Inferior parietal cortex (tissue), 1 donor: Measurements from ENCODE around the gene HOXA1.

Experiments
- DNase-seq: peaks from one replicate; pipeline ENCODE4 v3.0.0-alpha.2; 2016; ENCODE audit errors: extremely low spot score

HOXA1 gene

DNA sequence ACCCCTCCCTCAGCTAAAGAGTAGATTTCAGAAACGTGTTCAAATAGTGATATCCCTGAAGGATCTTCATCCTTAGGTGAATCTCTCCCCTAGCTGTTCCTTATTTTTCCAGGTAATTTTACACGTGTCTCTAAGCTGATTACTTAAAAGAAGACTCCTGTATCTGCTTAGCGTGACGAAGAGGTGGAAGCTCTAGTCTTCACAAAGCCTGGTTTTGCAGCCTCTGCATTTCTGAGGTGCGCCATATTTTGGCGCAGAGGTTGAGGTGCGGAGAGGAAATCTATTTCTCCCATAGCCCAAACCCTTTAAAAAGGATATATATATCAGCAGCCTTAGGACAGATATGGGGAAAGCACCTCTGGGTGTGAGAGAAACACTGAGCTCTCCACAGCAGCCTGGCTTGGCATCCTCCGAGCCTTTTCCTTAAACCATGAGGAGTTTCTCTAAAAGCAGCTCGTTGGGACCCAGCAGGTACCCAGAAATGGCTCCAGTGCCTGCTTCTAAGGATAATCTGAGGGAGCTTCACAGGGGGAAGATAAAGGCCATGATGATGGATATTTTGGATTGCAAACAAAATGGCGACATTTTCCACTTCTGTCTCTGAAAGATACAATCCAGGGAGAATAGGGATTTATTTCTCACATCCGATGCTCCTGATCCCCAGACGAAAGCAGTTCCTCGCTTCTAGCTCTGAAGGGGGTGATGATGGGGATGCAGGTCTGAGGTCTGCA lies 9.7 kb upstream of the HOXA1 start:
- no peak for DNase-seq

GRCh38 chr7:27104341-27105058 lies 8.7 kb upstream of the HOXA1 start:
- no peak for DNase-seq

- no peak for DNase-seq
Observed at GRCh38 chr7:27103489-27104226, 7.9 kb upstream of the HOXA1 start.

- DNase-seq = no peak
Observed at GRCh38 chr7:27102581-27103442, 7.0 kb upstream of the HOXA1 start, which contains the start of gene HOXA2. HOXA2 (minus strand) TSS chr7:27102683; CDS start chr7:27102500, 183 bp downstream.

DNA sequence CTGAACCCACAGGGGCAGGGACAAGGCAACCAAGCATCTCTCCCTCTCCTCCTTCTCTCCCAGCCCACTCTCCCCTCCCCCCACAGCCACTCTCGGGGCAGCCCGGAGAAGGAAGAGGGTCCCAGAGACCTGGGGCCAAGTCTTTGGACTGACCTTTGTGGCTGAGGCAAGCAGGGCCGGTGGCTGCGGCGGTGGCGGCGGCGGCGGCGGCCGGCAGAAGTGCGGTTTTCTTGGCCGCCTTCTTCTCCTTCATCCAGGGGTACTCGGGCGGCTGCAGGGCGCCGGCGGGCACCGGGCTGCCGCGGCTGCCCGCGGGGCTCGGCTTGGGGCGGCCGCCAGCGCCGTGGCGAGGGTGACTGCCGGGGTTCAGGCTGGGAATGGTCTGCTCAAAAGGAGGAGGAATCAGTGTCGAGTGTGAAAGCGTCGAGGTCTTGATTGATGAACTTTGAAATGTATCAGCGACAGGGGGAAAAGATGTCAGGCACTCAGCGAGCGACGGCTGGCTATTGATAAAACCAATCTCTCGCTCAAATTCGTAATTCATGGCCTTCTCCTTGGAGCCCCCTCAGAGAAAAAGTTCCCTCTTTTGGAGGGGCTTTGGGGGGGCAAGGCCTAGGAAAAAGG lies 6.3 kb upstream of the HOXA1 start:
- no peak for DNase-seq

- no peak for DNase-seq
Observed at GRCh38 chr7:27101171-27101956, 5.6 kb upstream of the HOXA1 start.

GRCh38 chr7:27100694-27101170 lies 4.9 kb upstream of the HOXA1 start:
- DNase-seq = no peak

- no peak for DNase-seq
Observed at GRCh38 chr7:27099453-27100370, 3.9 kb upstream of the HOXA1 start.

DNA sequence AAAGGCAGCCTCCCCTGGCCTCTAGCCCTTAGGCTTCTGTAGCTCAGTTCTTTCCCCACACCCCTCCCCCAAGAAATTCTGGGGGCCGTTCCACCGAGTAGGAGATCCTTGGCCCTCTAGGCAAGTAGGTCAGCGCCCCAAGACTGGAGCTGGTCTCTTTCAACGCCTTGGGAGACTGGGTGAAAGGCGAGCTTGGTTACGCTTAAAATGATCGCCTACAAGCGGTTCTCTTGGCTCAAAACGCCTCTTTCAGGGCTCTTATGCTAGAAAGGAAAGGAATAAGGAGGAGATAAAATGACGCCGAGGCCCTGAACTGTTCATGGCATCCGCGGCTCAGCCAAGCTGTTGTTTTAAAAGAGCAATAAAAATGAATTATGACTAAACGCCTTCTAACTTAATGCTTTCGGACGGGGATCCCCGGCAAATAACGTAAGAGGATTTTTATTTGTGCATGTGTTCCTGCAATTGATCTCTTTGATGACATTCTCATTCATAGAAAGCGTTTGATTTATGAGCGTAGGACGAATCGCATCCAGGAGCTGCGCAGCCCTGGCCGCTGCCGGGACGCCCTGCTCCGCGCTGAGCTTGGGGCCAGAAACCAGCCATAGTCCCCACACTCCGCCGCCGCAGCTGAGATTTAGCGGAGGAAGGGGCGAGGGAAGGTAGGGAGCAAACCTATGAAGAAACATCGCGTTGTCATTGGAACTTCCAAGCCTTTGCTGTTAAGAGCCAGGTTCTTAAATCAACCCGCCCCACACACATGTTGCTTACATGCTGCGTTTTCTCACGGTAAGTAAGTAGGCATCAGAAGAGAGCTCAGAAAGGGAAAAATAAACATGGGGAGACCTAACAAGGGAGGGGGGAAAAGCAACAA lies 3.0 kb upstream of the HOXA1 start:
- DNase-seq = no peak

GRCh38 chr7:27097686-27098577 lies 2.1 kb upstream of the HOXA1 start:
- DNase-seq = no peak

DNA sequence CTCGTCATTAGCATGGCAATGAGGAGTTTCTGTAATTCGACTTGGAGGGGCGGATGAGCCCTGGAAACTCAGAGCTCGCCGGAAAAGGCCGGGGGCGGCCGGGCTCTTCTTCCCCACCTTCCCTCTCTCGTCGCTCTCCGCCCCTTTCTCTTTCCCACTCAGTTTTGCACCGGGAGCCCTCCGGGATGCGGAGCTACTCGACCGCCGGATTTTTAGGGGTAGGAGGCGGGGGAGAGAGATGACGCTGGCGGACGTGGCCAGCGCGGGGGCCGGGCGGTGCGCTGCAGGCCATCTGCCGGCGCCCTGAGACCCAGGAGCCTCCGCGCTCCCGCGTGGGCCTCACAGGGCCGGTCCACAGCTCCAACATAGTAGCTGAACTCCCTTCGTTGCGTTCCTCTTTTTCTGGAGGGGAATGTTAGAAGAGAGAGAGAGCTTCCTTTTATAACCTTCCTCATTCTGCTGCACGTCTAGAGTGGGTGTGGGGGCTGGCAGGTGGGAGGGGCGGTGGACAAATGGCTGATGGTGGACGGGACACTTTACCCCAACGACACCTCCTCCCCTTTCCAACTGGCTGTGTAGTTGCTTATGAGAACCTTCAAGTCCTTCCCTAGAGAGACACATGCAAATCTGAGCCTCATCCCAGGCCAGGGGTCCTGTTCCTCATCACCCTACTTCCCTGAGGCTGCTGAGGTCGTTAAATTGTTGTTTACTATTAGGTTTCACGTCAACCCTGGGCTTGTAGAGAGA lies 1.1 kb upstream of the HOXA1 start:
- DNase-seq = no peak

DNA sequence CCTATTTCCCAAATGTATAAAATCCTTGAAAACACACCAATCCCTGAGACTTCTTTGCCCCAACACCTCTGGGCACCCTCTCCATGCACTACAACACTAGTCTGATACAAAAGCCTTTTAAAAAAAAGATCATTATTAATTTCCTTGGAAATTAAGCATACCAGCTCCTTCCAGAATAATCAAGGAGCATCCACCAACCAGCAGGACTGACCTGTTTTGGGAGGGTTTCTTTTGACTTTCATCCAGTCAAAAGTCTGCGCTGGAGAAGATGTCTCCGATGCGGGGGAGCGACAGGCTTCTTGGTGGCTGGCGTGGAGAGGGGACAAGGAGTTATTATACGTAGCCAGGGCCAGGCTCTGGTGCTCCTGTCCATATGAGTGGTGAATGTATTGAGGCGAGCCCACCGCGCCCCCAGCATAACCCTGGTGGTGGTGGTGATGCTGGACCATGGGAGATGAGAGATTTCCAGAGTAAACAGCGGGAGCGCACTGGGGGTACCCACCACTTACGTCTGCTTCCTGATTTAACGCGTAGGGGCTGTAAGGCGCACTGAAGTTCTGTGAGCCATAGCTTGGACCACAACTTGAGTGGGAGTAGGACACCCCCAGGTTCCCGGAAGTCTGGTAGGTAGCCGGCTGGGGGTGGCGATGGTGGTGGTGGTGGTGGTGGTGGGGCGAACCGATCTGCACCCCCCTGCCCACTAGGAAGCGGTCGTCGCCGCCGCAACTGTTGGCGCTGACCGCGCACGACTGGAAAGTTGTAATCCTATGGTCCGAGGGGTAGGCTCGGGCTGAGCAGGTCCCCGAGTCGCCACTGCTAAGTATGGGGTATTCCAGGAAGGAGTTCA lies 527 bp downstream of the HOXA1 start:
- no peak for DNase-seq

- DNase-seq = no peak
Observed at GRCh38 chr7:27094304-27095049, 1.3 kb downstream of the HOXA1 start.

GRCh38 chr7:27093184-27093895 lies 2.5 kb downstream of the HOXA1 start:
- DNase-seq = no peak
